ENCODE results near the gene C2orf92.

Gene C2orf92

GRCh38 chr2:97706708-97707345 lies 37.3 kb downstream of the C2orf92 start:
- ChIA-PET POLR2A (interaction anchor here (0.5 kb wide), 1 partner anchor 1511 kb away, joined by 3 read pairs; no protein-coding TSS in a partner anchor), CTCF (interaction anchor here (0.7 to 1.3 kb wide), 4 partner anchors 8 to 43 kb away, joined by 3 to 6 read pairs (median 4); partner anchors contain the start of gene ACTR1B)
- TF ChIP-seq ZNF335 (tag by site-specific recombination; conservative IDR thresholded peaks at IDR 0.05) (no peak), ZFHX2 (tag by site-specific recombination; conservative IDR thresholded peaks at IDR 0.05) (peak; percentile 83), ZBTB11 (tag by site-specific recombination; conservative IDR thresholded peaks at IDR 0.05; ENCODE audit: low read depth) (no peak), ZNF398 (tag by site-specific recombination; IDR thresholded peaks at IDR 0.05) (0 out of 2 replicates have a peak, but pooled peaks have one; percentile 16), ZNF639 (tag by site-specific recombination; IDR thresholded peaks at IDR 0.05) (no peak), EGR2 (tag by site-specific recombination; IDR thresholded peaks at IDR 0.05; ENCODE audit: low read depth) (peak; percentile 94)
- Histone ChIP-seq H3K4me1 (ENCODE audit: control insufficient read depth, insufficient read depth, low read length) (no peaks in the 10 kb centered on the region), H3K27ac (ENCODE audit: extremely low read depth, low read depth, low read length) (no peak overlapping the region), H3K9me3 (ENCODE audit: control insufficient read depth, insufficient read depth, low read depth, low read length) (no peaks in the 10 kb centered on the region), H3K4me3 (ENCODE audit: low read depth, low read length) (no peak overlapping the region), H3K36me3 (ENCODE audit: control insufficient read depth in 2 of 2, insufficient read depth in 1 of 2, low read length in 2 of 2) (no peaks in the 10 kb centered on the region)

- ChIA-PET CTCF (interaction anchor here (0.7 to 1.6 kb wide), 4 partner anchors 33 to 678 kb away, joined by 3 to 4 read pairs (median 3); partner anchors contain the start of gene ACTR1B), POLR2A (no interaction called here)
- Histone ChIP-seq H3K4me3 (ENCODE audit: low read depth, low read length) (no peak overlapping the region), H3K4me1 (ENCODE audit: control insufficient read depth, insufficient read depth, low read length) (no peaks in the 10 kb centered on the region), H3K27ac (ENCODE audit: extremely low read depth, low read depth, low read length) (no peak overlapping the region), H3K36me3 (ENCODE audit: control insufficient read depth in 2 of 2, insufficient read depth in 1 of 2, low read length in 2 of 2) (no peaks in the 10 kb centered on the region), H3K9me3 (ENCODE audit: control insufficient read depth, insufficient read depth, low read depth, low read length) (no peaks in the 10 kb centered on the region)
- TF ChIP-seq ZNF768 (tag by site-specific recombination; IDR thresholded peaks at IDR 0.05), result no peak
- no peak for TF ChIP-seq ZNF571 (tag by site-specific recombination; IDR thresholded peaks at IDR 0.05)
- TF ChIP-seq ZNF785 (tag by site-specific recombination; IDR thresholded peaks at IDR 0.05), result no peak
- TF ChIP-seq KLF17 (tag by site-specific recombination; IDR thresholded peaks at IDR 0.05), result no peak
- no peak for TF ChIP-seq HOXA7 (CRISPR knock-in tag; IDR thresholded peaks at IDR 0.05; ENCODE audit: borderline replicate concordance)
- TF ChIP-seq ZNF707 (tag by site-specific recombination; IDR thresholded peaks at IDR 0.05), result no peak
- TF ChIP-seq ZNF501 (tag by site-specific recombination; IDR thresholded peaks at IDR 0.05), result no peak
- no peak for TF ChIP-seq PATZ1 (tag by site-specific recombination; IDR thresholded peaks at IDR 0.05)
- TF ChIP-seq REPIN1 (tag by site-specific recombination; IDR thresholded peaks at IDR 0.05; ENCODE audit: low read depth), result no peak
Observed at GRCh38 chr2:97707362-97708047, 38.0 kb downstream of the C2orf92 start.
